ENCODE measurements around the gene CD200R1L.

DNA sequence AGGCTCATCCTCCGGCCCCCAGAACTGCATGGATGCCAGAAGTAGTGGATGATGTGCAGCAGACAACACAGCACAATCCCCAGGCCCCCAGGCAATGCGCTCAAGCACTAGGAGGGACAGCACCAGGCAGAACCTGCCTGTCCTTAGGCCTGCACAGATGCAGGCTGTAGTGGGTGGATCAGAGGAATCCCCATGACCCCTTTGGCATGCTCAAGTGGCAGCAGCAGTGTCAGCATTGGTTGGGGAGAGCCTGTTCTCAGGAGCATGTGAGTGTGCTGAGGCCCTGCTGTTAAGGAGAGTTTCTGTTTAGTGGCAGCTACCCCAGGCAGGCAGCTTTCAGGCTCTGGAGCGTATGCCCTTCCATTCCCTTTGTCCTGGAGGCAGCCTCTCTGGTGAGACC, 25.1 kb upstream of the CD200R1L start:
- no peak for TF ChIP-seq POLR2A (IDR thresholded peaks at IDR 0.05)
- TF ChIP-seq, protein P1, sequence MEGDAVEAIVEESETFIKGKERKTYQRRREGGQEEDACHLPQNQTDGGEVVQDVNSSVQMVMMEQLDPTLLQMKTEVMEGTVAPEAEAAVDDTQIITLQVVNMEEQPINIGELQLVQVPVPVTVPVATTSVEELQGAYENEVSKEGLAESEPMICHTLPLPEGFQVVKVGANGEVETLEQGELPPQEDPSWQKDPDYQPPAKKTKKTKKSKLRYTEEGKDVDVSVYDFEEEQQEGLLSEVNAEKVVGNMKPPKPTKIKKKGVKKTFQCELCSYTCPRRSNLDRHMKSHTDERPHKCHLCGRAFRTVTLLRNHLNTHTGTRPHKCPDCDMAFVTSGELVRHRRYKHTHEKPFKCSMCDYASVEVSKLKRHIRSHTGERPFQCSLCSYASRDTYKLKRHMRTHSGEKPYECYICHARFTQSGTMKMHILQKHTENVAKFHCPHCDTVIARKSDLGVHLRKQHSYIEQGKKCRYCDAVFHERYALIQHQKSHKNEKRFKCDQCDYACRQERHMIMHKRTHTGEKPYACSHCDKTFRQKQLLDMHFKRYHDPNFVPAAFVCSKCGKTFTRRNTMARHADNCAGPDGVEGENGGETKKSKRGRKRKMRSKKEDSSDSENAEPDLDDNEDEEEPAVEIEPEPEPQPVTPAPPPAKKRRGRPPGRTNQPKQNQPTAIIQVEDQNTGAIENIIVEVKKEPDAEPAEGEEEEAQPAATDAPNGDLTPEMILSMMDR (IDR thresholded peaks at IDR 0.05), result no peak

Data from heart left ventricle (tissue), 13 donors.